Fibroblast of the aortic adventitia (primary cell): Measurements from ENCODE around the gene FBXO8. TPM values are rescaled to one million over a fixed set of nuclear protein-coding genes. Genes with fewer than 3 reads are reported as not detected.

Experiments used
- DNase-seq: peaks from one replicate; pipeline ENCODE4 v3.0.0-alpha.2; 2010; ENCODE audit warnings: low read depth
- H3K4me3 ChIP-seq: 2 replicates; pipeline ENCODE4 v1.5.1; 2011; ENCODE audit warnings: low read depth, mild to moderate bottlenecking, control low read depth, low read length, moderate library complexity
- total RNA-seq: library from RNA; depleted of rRNA; stranded (reverse); fragments of >200 nt; gene quantifications from 2 replicates; pipeline ENCODE4 v1.2.3, GENCODE V29; 2012; ENCODE audit warnings: low replicate concordance
- TF ChIP-seq, protein P1 (sequence below): IDR thresholded peaks from 2 replicates; pipeline ENCODE4 v1.5.1; 2011; ENCODE audit warnings: mild to moderate bottlenecking, low read length, control low read depth, inconsistent platforms; ENCODE audit not compliant: insufficient read depth

The FBXO8 gene
- total RNA-seq, 1 donor, result 39.1 TPM

DNA sequence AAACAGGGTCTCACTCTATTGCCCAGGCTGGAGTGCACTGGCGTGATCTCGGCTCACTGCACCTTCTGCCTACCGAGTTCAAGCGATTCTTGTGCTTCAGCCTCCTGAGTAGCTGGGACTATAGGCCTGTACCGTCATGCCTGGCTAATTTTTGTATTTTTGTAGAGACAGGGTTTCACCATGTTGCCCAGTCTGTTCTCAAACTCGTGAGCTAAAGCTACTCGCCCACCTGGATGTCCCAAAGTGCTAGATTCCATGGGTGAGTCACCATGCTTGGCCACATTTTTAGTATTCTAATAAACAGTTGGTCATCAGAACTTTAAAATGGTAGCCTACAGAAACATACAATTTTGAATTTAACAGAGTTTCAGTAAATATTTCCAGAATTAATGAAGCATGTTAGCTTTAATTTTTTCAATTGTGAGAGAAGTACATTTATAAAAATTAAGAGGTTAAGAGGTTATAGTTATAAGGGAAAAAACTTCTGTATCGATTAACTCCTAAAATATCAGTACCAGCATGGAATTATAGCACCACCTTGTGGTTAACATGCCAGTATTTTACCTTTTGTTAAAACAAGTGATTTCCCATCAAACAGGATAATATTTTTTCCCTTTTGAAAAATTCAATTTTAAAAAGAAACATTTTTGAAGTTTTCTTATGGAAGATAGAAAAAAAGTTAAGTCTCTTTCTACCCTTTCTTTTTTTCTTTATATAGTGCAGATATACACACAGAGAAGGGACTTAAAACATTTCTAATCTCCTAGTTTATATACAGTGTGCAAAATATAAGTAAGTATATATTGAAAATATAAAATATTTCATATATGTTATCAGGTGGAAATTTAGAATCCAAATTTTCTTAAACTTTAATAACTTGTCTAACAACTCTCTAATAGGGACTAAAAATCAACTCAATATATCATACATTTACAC, 35.6 kb upstream of the FBXO8 start:
- TF ChIP-seq, protein P1, sequence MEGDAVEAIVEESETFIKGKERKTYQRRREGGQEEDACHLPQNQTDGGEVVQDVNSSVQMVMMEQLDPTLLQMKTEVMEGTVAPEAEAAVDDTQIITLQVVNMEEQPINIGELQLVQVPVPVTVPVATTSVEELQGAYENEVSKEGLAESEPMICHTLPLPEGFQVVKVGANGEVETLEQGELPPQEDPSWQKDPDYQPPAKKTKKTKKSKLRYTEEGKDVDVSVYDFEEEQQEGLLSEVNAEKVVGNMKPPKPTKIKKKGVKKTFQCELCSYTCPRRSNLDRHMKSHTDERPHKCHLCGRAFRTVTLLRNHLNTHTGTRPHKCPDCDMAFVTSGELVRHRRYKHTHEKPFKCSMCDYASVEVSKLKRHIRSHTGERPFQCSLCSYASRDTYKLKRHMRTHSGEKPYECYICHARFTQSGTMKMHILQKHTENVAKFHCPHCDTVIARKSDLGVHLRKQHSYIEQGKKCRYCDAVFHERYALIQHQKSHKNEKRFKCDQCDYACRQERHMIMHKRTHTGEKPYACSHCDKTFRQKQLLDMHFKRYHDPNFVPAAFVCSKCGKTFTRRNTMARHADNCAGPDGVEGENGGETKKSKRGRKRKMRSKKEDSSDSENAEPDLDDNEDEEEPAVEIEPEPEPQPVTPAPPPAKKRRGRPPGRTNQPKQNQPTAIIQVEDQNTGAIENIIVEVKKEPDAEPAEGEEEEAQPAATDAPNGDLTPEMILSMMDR, result peak; percentile 75
- H3K4me3 ChIP-seq, result no peak overlapping the region
- peak; percentile 73 for DNase-seq

DNA sequence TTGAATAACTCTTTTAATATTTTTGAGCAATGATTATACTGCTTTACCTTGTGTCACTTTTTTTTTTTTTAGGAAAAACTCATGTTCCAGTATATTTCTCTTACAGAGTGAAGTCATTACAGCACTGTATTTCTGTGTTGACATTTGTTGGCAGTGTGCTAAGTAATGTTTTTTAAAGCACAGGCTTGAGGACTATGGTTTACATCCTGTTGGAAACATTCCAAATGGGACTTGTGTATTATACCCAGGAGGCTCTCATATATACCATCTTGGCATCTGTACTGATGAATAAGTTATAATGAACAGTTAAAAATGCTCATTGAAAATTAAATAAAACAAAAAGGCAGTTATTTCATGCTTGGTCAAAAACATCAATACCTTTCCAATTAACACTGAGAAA, 34.1 kb upstream of the FBXO8 start:
- H3K4me3 ChIP-seq, result no peak overlapping the region
- TF ChIP-seq, protein P1, result no peak
- DNase-seq, result no peak

DNA sequence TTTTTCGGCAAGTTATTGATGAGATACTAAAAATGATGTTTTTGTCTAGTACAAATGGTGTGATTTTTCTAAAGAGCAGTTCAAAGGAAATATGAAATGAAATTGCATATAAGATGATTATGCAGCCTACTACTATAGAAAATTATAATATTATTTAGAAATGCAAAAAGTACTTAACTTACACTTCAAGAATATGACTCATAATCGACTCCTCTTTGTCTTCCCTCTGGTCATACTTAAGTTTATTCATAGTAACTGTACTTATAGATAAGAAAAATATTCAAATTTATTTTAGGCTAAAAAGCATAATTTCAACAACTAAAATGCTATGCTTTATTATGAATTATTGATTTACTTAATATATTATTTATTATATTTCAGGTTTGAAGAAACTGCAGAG, 33.5 kb upstream of the FBXO8 start:
- peak; percentile 31 for DNase-seq
- H3K4me3 ChIP-seq, result no peak overlapping the region
- TF ChIP-seq, protein P1, result no peak

DNA sequence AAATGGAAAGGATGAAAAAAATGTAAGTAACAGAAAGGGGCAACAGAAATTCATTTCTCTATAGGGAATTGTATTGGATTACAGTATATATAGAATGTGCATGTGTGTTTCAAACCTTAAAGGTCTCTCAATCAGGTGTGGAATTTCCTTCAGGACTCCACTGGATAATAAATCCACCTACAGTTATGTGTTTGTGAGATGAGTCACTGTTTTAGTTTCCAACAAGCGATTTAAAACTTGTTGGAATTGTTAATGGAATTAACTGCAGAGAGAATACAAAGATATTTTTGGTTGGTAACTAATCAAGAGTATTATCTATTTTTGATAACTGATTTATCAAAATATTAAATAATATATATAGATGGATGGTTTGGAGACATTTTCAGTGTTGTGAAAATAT, 33.1 kb upstream of the FBXO8 start:
- no peak for DNase-seq
- TF ChIP-seq, protein P1, result no peak
- H3K4me3 ChIP-seq, result no peak overlapping the region

DNA sequence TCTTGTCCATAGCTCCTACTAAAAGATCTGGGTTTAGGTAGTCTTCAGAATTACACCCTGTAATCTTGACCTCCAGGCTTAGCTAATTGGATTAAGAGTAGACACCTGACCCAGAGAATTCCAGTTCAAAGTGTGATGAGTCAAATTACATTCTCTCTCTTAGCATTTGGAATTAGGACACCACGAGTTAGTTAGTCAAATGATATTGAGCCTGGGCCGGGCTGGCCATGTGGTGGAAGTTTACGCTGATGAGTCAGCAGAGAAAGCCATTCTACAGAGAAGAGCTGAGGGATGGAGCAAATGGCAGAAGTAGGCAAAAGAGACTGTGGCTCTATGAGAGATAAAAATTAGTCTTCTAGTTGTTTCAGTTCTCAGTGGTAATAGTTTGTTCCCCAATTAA, 31.3 kb upstream of the FBXO8 start:
- TF ChIP-seq, protein P1, result no peak
- no peak overlapping the region for H3K4me3 ChIP-seq
- no peak for DNase-seq

GRCh38 chr4:174314274-174314673, 30.8 kb upstream of the FBXO8 start:
- no peak for DNase-seq
- TF ChIP-seq, protein P1, result no peak
- H3K4me3 ChIP-seq, result no peak overlapping the region
